HTERT RPE-1 (cell line): Measurements from ENCODE around the gene USH2A.

Experiments used
- in situ Hi-C: fragments of 300-500 bp; cut with MboI; formaldehyde crosslinking; loops from 4 replicates; pipeline ENCODE4 v1.14.3; 2020; ENCODE audit warnings: low sequenced_read_pairs

USH2A gene

GRCh38 chr1:215612391-215612790 is 810.9 kb downstream of the USH2A start:
- in situ Hi-C loops, result no loop called here

- in situ Hi-C loops, result no loop called here
These were observed 814.6 kb downstream of the USH2A start for GRCh38 chr1:215608646-215609045.

GRCh38 chr1:215607412-215607811 is 815.8 kb downstream of the USH2A start:
- in situ Hi-C loops, result no loop called here

GRCh38 chr1:215606564-215607168 is 816.6 kb downstream of the USH2A start:
- in situ Hi-C loops, result no loop called here

- in situ Hi-C loops, result no loop called here
These were observed 817.2 kb downstream of the USH2A start for GRCh38 chr1:215606036-215606435.

GRCh38 chr1:215605011-215605621 is 818.1 kb downstream of the USH2A start:
- in situ Hi-C loops, result no loop called here

GRCh38 chr1:215603319-215603718 is 819.9 kb downstream of the USH2A start:
- in situ Hi-C loops, result no loop called here

- in situ Hi-C loops, result no loop called here
These were observed 822.0 kb downstream of the USH2A start for GRCh38 chr1:215601276-215601675.

GRCh38 chr1:215600867-215601266 is 822.4 kb downstream of the USH2A start:
- in situ Hi-C loops, result no loop called here

- in situ Hi-C loops, result no loop called here
These were observed 822.9 kb downstream of the USH2A start for GRCh38 chr1:215600258-215600792.

- in situ Hi-C loops, result no loop called here
These were observed 823.7 kb downstream of the USH2A start for GRCh38 chr1:215599418-215600074.

- in situ Hi-C loops, result no loop called here
These were observed 825.3 kb downstream of the USH2A start for GRCh38 chr1:215597961-215598360.

GRCh38 chr1:215595231-215595630 is 828.0 kb downstream of the USH2A start:
- in situ Hi-C loops, result no loop called here

- in situ Hi-C loops, result no loop called here
These were observed 828.6 kb downstream of the USH2A start for GRCh38 chr1:215594640-215595039.

- in situ Hi-C loops, result no loop called here
These were observed 832.3 kb downstream of the USH2A start for GRCh38 chr1:215590779-215591491.

GRCh38 chr1:215589650-215590435 is 833.4 kb downstream of the USH2A start:
- in situ Hi-C loops, result no loop called here

- in situ Hi-C loops, result no loop called here
These were observed 838.9 kb downstream of the USH2A start for GRCh38 chr1:215584389-215584788.

- in situ Hi-C loops, result no loop called here
These were observed 840.0 kb downstream of the USH2A start for GRCh38 chr1:215583185-215583749.

GRCh38 chr1:215581896-215582295 is 841.4 kb downstream of the USH2A start:
- in situ Hi-C loops, result no loop called here
